RCC 7860 (cell line): ENCODE data around the gene MCC.
"Not testable (repeated sequence)": the region's sequence is repeated elsewhere in the genome, so short reads cannot be mapped to it uniquely, and the experiment has no call there.

Source experiments
- DNase-seq: peaks from one replicate; pipeline ENCODE4 v3.0.0-alpha.2; 2015; ENCODE audit warnings: low spot score
- FAIRE-seq: peaks from 2 replicates; lab custom pipeline; 2012; peaks lifted over from hg19 to GRCh38; lab: Jason Lieb, UNC

The MCC gene

DNA sequence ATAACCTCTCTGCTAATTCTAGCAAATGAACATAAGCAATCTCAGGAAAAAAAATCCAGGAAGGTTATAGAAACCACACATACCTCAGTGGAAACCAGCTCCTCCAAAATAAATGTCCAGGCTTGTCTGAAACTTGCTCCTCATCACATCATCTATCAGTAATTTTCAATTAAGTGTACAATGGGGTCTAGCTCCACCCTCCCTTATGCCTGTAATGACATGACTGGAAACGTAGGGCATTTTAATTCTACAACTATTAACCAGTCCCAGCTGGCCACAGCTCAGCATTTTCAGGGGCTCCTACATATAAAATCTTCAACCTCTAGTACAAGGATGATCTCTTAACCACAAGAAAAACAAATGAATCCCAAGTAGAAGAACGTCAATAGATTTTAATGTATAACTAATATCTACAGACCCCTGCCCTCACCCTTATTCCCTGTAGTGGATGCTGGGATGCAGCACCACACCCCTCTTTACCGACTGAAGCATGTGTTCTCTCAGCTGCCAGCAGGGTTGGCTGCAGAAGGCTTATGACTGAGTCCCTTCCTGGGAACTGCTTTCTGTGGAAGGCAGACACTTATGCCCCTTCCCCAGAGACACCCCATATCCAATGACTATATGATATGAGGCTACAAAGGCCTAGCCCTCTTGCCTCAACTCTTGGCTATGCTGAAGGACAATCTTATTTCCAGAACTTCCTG, 60.2 kb downstream of the MCC start:
- no peak for FAIRE-seq

GRCh38 chr5:113425909-113426308, 62.3 kb downstream of the MCC start:
- FAIRE-seq = no peak
- no peak for DNase-seq

More for the DNA sequence above, 60.2 kb downstream of the MCC start:
- DNase-seq = no peak

- DNase-seq (no peak), FAIRE-seq (no peak)
These were observed 66.6 kb downstream of the MCC start for GRCh38 chr5:113421693-113422092.

DNA sequence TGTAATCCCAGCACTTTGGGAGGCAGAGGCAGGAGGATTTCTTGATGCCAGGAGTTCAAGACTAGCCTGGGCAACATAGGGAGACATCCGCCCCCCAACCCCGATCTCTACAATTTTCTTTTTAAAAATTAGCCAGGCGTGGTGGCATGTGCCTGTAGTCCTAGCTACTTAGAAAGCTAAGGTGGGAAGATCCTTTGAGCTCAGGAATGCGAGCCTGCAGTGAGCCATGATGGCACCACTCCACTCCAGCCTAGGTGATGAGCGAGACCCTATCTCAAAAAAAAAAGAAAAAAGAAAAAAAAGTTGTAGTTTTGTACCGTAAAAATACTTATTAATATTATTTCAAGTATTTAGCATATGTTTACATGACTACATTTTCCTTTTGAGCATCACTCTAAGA, 82.7 kb downstream of the MCC start:
- FAIRE-seq (no peak), DNase-seq (no peak)

DNA sequence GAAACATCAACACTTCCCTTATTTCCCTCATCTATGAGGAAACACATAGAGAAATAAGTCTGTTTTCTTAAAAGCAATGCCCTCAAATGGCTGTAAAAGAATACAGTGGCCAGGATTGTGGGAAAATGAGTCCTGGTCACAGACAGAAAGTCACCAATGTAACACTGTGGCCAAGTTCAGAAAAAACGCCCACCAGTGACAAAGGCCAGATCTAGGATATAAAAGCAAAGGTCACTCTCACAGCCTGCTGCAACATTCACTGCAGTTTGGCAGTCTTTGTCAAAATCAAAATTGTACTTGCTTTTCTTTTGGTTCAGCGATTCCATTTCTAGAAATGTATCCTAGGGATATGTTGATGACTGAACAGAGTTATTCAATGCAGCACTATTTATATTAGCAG, 84.0 kb downstream of the MCC start:
- no peak for FAIRE-seq
- no peak for DNase-seq

GRCh38 chr5:113397986-113398385, 90.3 kb downstream of the MCC start:
- not testable (repeated sequence) for FAIRE-seq, DNase-seq

GRCh38 chr5:113397046-113397445, 91.2 kb downstream of the MCC start:
- no peak for DNase-seq
- no peak for FAIRE-seq

DNA sequence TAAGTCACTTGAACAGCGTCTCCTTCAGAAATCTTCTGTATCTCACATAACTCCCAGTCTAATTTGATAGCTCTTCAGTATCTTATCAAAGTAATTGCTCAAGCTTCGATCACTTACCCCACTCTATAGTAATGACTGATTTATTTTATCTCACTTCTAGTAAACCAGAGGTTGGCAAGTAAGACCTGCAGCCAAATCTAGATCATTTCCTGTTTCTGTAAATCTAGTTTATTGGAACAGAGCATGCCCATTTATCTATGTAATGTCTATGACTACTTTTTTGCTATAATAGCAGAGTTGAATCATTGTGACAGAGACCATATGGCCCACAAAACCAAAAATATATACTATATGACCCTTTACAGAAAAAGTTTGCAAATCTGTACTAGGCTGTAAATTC, 93.6 kb downstream of the MCC start:
- no peak for FAIRE-seq
- DNase-seq = no peak

DNA sequence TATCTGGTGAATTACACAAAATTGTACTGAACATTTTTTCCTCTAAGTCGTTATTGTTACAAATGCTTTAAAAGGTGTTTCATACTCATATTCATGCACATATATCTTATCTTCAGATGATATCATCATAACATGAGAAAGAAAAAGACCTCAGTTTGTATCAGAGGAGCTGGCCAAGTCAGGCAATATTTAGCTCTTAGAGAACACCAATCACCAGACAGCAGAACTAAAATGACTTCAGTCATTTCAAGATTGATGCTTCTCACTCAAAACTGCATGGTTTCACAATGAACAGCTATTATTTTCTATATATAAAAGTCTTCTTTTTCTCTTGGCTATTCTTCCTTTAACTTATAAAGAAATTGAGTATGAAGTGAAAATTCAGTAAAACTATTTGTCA, 98.0 kb downstream of the MCC start:
- no peak for FAIRE-seq
- no peak for DNase-seq

DNA sequence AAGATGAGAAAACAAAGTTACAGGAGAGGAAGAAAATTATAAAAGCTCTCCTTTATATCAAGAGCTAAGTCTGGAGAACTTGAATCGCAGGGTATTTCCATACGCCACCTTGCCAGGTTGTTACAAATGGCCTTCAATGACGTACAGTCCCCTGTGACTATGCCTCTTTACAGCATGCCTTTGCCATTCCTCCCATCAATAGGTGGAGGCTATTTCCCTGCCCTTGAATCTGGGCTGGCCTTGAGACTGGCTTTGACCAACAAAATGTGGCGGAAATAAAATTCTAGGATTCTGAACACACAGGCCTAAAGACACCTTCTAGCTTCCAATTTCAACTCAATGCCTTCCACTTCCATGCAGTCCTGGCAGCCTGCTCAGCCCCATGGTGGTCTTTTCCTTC, 99.1 kb downstream of the MCC start:
- FAIRE-seq = no peak
- no peak for DNase-seq

GRCh38 chr5:113387844-113388243, 100.4 kb downstream of the MCC start:
- DNase-seq = no peak
- no peak for FAIRE-seq

DNA sequence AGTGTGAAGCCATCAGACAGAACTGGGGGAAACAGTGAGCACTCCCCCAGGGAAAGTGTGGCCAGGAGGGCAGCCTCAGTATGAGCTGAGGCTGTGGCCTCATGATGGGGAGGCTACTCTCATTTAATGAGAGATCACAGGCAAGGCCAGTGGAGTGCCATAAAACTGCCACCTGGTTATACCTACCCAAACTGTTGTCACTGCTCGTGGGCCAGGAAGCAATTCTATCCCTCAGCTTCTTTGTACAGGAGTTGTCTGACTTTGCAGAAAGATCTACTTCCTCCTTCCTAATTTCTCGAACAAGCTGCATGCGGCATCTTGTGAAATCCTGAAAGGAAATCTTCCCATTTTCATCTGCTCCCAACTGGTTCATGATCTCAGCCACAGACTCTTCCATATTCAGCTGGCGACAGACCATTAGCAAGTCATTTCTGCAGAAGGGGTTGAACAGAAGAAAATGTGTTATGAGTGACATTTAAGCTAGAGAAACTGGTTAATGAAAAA, 103.4 kb downstream of the MCC start:
- DNase-seq (no peak), FAIRE-seq (no peak)

GRCh38 chr5:113382731-113383130, 105.5 kb downstream of the MCC start:
- no peak for DNase-seq
- no peak for FAIRE-seq

- no peak for FAIRE-seq
- DNase-seq = no peak
These were observed 106.5 kb downstream of the MCC start for GRCh38 chr5:113381791-113382190.

GRCh38 chr5:113380807-113381326, 107.4 kb downstream of the MCC start:
- DNase-seq (no peak), FAIRE-seq (no peak)

- FAIRE-seq = no peak
- no peak for DNase-seq
These were observed 108.1 kb downstream of the MCC start for GRCh38 chr5:113379936-113380806.

DNA sequence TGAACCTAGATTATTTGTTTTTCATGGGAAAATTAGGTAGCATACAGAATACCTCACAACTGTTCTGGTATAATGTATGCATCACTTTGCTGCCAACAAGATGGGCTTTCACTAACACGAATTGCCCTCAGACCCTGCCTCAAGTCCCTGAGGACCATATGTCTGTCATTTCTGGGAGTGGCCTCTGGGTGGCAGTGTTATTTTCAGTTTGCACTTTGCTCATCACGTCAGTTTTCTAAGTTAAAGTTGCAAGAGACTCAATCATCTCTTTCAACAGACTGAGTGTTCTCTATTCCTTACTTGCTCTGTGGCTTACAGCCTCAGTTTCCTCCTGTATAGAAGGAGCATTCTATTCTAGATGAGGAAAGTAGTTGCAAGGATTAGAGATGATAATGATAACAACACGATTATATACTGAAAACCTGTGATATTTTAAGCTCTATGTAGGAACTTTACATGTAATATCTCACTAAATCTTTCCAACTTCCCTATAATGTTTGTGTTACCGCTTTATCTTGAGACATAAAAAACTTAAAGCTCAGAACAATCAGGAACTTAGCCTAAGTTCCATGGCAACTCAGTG, 109.2 kb downstream of the MCC start:
- FAIRE-seq = peak; percentile 44
- peak; percentile 31 for DNase-seq

DNA sequence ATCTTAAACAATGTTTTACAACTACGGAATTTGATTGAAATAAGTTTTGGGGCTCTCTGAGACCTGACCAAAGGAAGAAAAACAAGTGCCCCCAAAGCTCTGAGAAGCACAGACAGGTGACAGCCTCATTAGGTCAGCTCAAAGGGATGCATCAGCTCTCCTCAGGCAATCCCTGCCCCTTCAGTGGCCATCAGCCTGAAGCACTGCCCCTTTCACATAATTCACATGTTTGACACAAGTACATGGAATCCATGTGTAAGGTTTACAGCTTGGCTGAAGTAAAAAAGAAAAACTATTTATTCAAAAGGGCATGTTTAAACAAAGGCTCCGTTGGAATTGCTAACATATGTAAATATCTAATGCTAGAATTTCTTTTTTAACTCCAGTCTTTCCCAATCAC, 109.7 kb downstream of the MCC start:
- FAIRE-seq (no peak), DNase-seq (no peak)

DNA sequence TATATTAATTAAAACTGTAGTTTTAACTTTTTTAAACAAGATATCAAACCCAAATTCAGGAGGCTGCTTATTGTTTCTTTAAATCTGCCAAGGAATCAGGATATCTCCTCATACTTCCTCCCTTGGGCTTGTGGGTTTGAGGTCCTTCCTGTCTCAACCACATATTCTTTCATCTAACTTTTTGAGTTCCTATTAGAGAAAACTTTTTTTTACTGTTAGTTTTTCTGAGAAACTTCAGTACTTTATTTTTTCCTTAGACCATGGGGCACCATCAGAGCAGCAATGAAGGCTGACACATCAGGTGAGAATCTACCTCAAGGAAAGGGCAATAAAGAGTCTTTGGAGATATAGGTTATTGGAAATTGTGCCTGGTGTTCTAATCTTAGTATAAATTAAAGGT, 110.2 kb downstream of the MCC start:
- FAIRE-seq (no peak), DNase-seq (no peak)

DNA sequence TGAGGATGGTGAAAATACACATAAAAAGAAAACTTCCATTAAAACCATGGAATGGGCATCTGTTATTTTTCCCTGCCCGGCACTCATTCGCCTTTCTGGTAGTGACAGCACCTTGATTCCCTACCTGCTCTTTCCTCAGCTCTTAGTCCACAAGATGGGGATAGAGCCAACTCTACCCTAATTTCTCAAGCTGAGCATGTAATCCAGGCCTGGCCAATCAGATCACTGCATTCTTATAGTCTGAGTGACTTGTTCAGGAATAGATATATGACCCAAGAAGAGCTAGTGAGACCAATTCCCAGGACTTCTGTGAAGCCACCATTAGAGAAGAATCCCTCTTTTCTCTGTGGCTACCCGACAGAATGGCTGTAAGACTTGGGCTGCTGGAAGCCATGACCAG, 111.6 kb downstream of the MCC start:
- FAIRE-seq (no peak), DNase-seq (no peak)

DNA sequence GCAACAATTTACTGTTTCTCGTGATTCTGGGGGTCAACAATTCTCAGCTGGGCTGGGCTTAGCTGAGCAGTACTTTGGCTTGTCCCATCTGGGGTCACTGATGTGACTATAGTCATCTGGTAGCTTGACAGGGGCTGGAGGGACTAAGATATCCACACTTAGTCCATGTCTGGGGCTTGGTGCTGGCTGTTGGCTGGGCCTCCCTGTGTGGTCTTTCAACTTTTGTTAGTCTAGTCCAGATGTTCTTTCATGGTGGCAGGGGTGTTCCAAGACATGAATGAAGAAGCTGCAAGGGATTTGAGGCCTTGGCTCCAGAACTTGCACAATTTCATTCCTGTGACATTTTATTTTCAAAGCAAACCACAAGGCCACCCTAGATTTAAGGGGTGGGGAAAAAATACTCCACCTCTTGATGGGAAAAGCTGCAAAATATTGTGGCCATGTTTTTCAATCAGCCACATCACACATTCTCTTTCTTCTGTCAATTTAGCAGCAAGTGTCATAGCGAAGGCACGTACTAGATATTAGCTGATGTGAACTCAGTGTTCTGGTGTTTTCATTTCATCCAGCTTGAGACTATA, 112.7 kb downstream of the MCC start:
- DNase-seq = no peak
- FAIRE-seq = no peak
